Measurements from ENCODE around the gene TENT5A.
A peak's percentile ranks its signal among the peaks of the same experiment; 100 is the strongest.
"Not testable (repeated sequence)": the region's sequence is repeated elsewhere in the genome, so short reads cannot be mapped to it uniquely, and the experiment has no call there.

TENT5A gene

DNA sequence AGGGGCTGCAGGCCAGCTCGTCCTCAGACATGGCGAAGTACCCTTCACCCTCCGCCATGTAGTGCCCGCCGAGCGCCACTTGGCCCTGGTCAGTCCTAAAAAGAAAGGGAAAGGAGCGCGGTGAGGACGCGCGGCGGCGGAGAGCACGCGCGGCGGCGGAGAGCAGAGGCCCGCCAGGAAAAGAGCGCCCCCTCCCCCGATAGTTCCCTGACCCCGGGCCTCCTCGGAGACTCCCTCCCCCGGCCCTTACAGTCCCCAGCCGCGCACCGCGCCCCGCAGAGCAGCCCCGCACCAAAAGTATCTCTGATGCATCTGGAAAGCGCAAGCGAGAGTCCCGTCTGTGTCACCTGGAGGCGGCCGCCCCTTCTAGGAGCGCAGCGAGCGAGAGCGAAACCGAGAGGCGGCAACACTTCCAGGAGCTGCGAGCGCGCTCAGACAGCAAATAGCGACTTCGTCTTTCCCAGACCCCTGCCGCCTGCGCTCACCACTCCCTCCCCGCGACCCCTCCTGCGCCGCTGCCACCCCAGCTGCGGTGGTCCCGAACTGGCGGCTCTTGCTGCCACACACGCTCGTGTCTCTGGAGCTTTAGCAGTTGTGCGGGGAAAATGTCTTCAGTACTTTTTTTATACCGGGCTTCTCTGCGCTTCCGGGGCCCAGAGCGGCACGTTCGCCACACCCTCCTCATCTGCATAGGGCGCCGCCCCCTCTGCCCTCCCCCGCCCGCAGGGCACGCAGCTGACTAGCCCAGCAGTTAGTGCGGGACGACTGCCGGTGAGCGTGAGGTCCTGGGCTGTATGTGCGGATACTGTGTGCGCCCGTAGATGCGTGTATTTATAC lies at the start of gene TENT5A:
TSS of gene TENT5A (minus strand) at position 598 of the 837 bp plus-strand sequence. CDS start at position 58, 540 bp downstream.
- peak; percentile 81 for DNase-seq (ENCODE audit: low spot score)

- DNase-seq (ENCODE audit: low spot score): no peak
Measured at GRCh38 chr6:81801489-81801888, 49.0 kb upstream of the TENT5A start.

- DNase-seq (ENCODE audit: low spot score): no peak
Measured at GRCh38 chr6:81800666-81801065, 48.2 kb upstream of the TENT5A start.

GRCh38 chr6:81799323-81799722 lies 46.8 kb upstream of the TENT5A start:
- no peak for DNase-seq (ENCODE audit: low spot score)

- no peak for DNase-seq (ENCODE audit: low spot score)
Measured at GRCh38 chr6:81797591-81797990, 45.1 kb upstream of the TENT5A start.

- DNase-seq (ENCODE audit: low spot score): no peak
Measured at GRCh38 chr6:81795890-81796289, 43.4 kb upstream of the TENT5A start.

GRCh38 chr6:81793821-81794475 lies 41.5 kb upstream of the TENT5A start:
- no peak for DNase-seq (ENCODE audit: low spot score)

GRCh38 chr6:81792826-81793225 lies 40.3 kb upstream of the TENT5A start:
- DNase-seq (ENCODE audit: low spot score): no peak

DNA sequence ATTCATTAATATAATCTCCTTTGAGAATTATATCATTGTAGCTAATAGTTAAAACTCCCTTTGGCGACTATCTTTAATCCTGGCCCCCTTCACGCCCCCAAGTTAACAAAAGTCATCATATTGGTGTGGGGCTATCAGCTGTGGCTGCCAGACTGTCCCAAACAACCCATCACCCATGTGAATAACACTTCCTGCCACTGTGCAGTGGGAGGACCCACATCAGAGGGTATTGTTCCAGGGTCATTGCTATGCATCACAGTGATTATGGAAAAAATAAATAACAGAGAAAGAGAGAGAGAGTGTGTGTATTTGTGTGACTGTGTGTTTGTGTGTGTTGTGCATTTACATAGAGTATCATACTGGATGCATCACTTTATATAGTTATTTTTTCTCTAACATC lies 39.3 kb upstream of the TENT5A start:
- no peak for DNase-seq (ENCODE audit: low spot score)

DNA sequence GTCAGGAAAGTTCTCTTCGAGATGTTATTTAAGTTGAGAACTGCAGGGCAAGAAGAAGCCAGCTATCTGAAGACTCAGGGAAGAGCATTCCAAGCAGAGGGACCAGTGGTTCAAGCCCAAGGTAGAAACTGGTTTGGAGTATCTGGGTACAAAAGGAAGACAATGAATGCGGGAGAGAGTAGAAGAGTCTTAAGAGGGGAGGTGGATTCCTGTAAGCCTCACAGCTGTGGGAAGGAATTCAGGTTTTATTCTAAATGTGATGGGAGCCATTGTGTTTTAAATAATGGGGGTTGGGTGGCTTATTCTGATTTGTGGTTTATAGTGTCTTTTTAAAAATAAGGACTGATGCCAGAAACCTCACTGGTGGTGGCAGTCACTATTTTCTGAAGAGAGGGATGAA lies 37.6 kb upstream of the TENT5A start:
- no peak for DNase-seq (ENCODE audit: low spot score)

DNA sequence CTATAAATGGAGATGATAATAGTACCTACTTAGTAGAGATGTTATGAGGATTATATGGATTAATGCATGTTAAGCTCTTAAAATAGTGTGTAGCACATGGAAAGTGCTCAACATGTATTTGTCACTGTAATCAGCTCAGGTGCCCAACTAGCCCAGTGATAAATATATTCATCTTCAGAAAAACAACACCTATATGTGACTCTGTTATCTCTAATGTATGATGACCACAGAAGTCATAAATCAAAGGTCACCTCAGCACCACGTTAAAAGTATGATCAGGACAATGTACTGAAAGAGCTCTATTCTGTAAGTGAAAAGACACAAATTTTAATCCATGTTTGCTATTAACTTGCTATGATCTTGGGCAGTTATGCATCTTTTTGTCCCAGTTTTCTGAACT lies 36.8 kb upstream of the TENT5A start:
- DNase-seq (ENCODE audit: low spot score): no peak

GRCh38 chr6:81788748-81789147 lies 36.3 kb upstream of the TENT5A start:
- no peak for DNase-seq (ENCODE audit: low spot score)

DNA sequence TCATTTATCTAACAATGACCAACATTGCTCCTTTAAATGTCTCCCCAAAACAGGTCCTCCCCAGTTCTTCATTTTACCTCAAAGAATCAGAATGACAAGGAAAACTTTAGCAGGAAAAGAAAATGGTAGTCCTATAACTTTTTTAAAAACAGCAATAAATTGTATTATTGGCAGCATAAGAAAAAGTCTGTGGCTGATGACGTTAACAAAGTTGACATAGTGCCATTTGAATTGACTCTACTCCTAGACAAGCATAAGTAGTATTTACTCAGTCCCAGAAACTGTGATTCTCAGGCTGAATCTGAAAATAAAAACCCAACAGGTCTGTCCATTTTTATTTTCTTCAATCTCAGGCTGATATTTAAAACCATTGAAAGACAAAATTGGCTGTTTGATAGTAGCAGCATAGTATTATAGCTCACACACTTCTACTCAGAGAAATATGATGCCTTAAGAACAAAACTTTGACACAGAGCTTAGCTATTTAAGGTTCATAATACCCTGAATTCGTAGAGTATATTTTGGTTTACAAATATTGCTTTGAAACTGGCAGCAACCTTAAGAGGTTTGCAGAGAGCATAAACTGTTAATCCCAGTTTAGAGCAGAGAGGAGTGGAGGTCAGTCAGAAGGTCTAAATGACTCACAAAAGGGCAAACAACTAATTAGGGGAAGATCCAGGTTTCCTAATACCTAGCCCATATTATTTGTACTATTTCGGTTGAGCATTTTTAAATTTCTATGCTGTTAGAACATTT lies 35.0 kb upstream of the TENT5A start:
- no peak for DNase-seq (ENCODE audit: low spot score)

GRCh38 chr6:81786150-81786549 lies 33.7 kb upstream of the TENT5A start:
- no peak for DNase-seq (ENCODE audit: low spot score)

GRCh38 chr6:81785377-81785776 lies 32.9 kb upstream of the TENT5A start:
- no peak for DNase-seq (ENCODE audit: low spot score)

GRCh38 chr6:81783893-81784292 lies 31.4 kb upstream of the TENT5A start:
- DNase-seq (ENCODE audit: low spot score): no peak

DNA sequence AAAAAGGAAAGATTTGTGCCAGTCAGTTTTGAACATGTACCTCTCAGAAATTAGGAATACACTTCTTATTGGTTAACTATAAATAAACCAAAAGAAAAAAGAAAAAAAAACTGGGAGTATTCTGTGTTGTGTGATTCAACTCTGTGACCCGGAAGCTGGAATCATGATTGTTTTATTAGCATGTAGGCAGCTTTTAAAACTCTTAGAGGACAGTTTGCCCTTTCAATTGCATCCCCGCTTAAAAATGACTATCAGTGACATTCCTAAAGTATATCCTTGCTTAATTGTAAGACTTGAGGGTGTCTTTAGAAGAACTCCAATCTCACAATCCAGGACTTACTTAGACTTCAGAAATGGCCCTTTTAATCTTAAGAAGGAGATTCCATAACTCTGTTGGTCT lies 29.1 kb upstream of the TENT5A start:
- DNase-seq (ENCODE audit: low spot score): no peak

- no peak for DNase-seq (ENCODE audit: low spot score)
Measured at GRCh38 chr6:81777586-81778268, 25.2 kb upstream of the TENT5A start.

DNA sequence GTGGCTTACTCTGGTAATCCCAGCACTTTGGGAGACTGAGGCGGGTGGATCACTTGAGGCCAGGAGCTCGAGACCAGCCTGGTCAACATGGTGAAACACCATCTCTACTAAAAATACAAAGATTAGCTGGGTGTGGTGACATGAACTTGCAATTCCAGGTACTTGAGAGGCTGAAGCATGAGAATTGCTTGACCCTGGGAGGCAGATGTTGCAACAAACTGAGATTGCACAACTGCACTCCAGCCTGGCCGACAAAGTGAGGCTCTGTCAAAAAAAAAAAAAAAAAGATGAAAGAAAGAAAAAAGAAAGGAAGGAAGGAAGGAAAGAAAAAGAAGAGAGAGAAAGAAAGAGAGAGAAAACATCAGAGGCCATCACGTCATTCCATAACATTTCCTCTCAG lies 23.7 kb upstream of the TENT5A start:
- DNase-seq (ENCODE audit: low spot score): not testable (repeated sequence)

- DNase-seq (ENCODE audit: low spot score): no peak
Measured at GRCh38 chr6:81774542-81774941, 22.1 kb upstream of the TENT5A start.

DNA sequence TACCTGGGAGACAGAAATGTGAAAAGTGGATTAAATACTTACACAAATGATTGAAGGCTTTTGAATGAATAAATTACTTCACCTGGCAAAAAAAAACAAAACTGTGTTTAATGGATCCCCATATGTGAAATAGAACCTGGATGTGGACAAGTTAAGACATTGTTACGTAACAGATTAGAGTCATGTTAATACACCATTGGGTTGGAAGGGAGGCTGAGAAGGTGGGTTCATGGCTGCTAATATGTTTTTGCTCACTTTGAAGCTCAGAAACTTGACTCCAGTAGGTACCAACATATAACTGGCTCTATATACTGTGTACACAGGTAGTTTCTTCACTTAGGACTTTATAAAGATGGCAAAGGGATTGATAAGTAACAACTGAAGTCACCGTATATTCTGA lies 21.4 kb upstream of the TENT5A start:
- DNase-seq (ENCODE audit: low spot score): no peak

DNA sequence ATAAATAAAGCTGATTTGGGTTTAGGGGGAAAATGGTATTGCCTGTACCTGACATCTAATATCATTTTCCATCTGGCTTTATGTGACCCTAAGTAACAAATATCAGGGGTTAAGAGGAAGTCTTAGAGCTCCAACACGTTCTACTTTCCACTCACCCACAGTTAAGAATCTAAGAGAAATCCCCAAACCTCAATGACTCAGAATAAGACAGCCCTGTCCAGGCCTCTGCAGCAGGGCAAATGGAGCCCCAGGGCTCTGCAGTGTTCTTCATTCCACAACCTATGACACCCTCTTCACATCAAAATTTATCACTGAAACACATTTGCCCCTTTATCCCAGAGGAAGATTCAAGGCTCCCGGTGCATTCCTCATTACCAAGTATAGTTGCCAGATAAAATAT lies 20.3 kb upstream of the TENT5A start:
- no peak for DNase-seq (ENCODE audit: low spot score)
